ENCODE results near the gene MRPS34.

DNA sequence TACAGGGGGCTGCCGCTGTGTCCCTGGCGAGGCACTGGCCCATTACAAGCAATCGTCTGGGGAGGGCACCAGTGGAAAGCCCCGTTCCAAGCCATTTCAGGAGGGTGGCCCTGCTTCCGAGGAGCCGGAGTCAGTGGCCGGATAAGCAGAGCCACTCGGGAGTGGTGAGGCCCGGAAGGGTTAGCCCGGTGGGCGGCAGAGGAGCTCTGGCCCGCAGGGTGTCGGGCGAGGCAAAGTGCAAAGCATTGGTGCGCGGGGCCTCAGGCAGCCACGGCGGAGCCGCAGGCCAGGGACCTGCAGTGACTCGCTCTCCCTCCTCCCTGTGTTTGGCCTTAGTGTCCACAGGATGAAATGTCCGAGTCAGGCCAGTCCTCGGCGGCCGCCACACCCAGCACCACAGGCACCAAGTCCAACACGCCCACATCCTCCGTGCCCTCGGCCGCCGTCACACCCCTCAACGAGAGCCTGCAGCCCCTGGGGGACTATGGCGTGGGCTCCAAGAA is 26.2 kb downstream of the MRPS34 start:
- TF ChIP-seq, protein P1, sequence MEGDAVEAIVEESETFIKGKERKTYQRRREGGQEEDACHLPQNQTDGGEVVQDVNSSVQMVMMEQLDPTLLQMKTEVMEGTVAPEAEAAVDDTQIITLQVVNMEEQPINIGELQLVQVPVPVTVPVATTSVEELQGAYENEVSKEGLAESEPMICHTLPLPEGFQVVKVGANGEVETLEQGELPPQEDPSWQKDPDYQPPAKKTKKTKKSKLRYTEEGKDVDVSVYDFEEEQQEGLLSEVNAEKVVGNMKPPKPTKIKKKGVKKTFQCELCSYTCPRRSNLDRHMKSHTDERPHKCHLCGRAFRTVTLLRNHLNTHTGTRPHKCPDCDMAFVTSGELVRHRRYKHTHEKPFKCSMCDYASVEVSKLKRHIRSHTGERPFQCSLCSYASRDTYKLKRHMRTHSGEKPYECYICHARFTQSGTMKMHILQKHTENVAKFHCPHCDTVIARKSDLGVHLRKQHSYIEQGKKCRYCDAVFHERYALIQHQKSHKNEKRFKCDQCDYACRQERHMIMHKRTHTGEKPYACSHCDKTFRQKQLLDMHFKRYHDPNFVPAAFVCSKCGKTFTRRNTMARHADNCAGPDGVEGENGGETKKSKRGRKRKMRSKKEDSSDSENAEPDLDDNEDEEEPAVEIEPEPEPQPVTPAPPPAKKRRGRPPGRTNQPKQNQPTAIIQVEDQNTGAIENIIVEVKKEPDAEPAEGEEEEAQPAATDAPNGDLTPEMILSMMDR (IDR thresholded peaks at IDR 0.05; ENCODE audit: borderline replicate concordance, extremely low read depth, low read length, poor library complexity, severe bottlenecking), result no peak
- no peak for TF ChIP-seq EZH2 (IDR thresholded peaks at IDR 0.05; ENCODE audit: borderline replicate concordance, low read depth, low read length, severe bottlenecking)
